ENCODE results near the gene BRD3OS. TPM values are rescaled to one million over a fixed set of nuclear protein-coding genes. Genes with fewer than 3 reads are reported as not detected.
A peak's percentile ranks its signal among the peaks of the same experiment; 100 is the strongest.

Gene BRD3OS
- total and polyA plus RNA-seq, 2 of the 13 experiments (the other 11 are each of a cell fraction or from before 2014, with no cell fraction given), result 4.9 to 5.7 TPM

- TF ChIP-seq PRPF4 (IDR thresholded peaks at IDR 0.05; ENCODE audit: low read depth, low read length, poor library complexity, severe bottlenecking) (no peak), CENPBD1 (CRISPR knock-in tag; IDR thresholded peaks at IDR 0.05; ENCODE audit: borderline replicate concordance, low read depth) (no peak; the same call in 1 of the 2 replicates), TP53 (CRISPR knock-in tag; conservative IDR thresholded peaks at IDR 0.05) (0 out of 2 replicates have a peak, but pooled peaks have one; percentile 22), SP1 (IDR thresholded peaks at IDR 0.05) (no peak), SP1 (CRISPR knock-in tag; IDR thresholded peaks at IDR 0.05) (peak; percentile 42; the same call in 1 of the 2 replicates), ZNF652 (CRISPR knock-in tag; IDR thresholded peaks at IDR 0.05; ENCODE audit: borderline replicate concordance, low read depth) (no peak), ZNF644 (CRISPR knock-in tag; IDR thresholded peaks at IDR 0.05; ENCODE audit: low read depth) (no peak), SETDB1 (CRISPR knock-in tag; IDR thresholded peaks at IDR 0.05; ENCODE audit: borderline replicate concordance) (no peak), CBFB (CRISPR knock-in tag; IDR thresholded peaks at IDR 0.05) (no peak), TMF1 (CRISPR knock-in tag; IDR thresholded peaks at IDR 0.05; ENCODE audit: low read depth) (no peak), ATM (IDR thresholded peaks at IDR 0.05; ENCODE audit: borderline replicate concordance) (no peak), XRCC5 (optimal IDR thresholded peaks at IDR 0.05; ENCODE audit: low read length) (no peak), ZIK1 (CRISPR knock-in tag; IDR thresholded peaks at IDR 0.05; ENCODE audit: borderline replicate concordance, low read depth) (no peak), ZFP36L2 (CRISPR knock-in tag; IDR thresholded peaks at IDR 0.05) (no peak), ZNF816 (CRISPR knock-in tag; IDR thresholded peaks at IDR 0.05; ENCODE audit: borderline replicate concordance) (no peak)
- TF ChIP-seq, protein P1, sequence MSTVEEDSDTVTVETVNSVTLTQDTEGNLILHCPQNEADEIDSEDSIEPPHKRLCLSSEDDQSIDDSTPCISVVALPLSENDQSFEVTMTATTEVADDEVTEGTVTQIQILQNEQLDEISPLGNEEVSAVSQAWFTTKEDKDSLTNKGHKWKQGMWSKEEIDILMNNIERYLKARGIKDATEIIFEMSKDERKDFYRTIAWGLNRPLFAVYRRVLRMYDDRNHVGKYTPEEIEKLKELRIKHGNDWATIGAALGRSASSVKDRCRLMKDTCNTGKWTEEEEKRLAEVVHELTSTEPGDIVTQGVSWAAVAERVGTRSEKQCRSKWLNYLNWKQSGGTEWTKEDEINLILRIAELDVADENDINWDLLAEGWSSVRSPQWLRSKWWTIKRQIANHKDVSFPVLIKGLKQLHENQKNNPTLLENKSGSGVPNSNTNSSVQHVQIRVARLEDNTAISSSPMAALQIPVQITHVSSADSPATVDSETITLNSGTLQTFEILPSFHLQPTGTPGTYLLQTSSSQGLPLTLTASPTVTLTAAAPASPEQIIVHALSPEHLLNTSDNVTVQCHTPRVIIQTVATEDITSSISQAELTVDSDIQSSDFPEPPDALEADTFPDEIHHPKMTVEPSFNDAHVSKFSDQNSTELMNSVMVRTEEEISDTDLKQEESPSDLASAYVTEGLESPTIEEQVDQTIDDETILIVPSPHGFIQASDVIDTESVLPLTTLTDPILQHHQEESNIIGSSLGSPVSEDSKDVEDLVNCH (CRISPR knock-in tag; IDR thresholded peaks at IDR 0.05), result 0 out of 2 replicates have a peak, but pooled peaks have one; percentile 50
- TF ChIP-seq, protein P2, sequence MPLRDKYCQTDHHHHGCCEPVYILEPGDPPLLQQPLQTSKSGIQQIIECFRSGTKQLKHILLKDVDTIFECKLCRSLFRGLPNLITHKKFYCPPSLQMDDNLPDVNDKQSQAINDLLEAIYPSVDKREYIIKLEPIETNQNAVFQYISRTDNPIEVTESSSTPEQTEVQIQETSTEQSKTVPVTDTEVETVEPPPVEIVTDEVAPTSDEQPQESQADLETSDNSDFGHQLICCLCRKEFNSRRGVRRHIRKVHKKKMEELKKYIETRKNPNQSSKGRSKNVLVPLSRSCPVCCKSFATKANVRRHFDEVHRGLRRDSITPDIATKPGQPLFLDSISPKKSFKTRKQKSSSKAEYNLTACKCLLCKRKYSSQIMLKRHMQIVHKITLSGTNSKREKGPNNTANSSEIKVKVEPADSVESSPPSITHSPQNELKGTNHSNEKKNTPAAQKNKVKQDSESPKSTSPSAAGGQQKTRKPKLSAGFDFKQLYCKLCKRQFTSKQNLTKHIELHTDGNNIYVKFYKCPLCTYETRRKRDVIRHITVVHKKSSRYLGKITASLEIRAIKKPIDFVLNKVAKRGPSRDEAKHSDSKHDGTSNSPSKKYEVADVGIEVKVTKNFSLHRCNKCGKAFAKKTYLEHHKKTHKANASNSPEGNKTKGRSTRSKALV (CRISPR knock-in tag; IDR thresholded peaks at IDR 0.05), result no peak
Measured at GRCh38 chr9:133992780-133993634, 32.3 kb upstream of the BRD3OS start (continued).
